GM12872 (cell line): Measurements from ENCODE around the gene BCL7B.

Experiments used
- CTCF ChIP-seq: IDR thresholded peaks from 3 replicates; pipeline ENCODE4 v1.5.1; 2011; ENCODE audit warnings: low read depth, mild to moderate bottlenecking, low read length, moderate library complexity; ENCODE audit not compliant: insufficient read depth

Gene BCL7B

GRCh38 chr7:73555411-73555982 lies 2.0 kb downstream of the BCL7B start:
- TF ChIP-seq CTCF, result no peak

DNA sequence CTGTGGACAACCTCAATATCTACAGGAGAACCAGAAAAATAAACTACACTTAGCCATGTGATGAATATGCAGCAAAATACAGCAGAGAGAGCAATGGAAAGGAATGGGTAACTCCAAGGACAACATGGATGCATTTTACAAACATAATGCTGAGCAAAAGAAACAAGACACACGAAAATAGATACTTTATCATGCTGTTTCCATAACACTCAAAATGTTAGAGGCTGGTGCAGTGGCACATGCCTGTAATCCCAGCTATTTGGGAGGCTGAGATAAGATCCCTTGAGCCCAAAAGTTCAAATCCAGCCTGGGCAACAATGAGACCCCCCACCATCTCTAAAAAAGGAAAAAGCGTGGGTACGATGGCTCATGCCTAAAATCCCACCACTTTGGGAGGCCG lies 8.3 kb downstream of the BCL7B start:
- TF ChIP-seq CTCF, result no peak

GRCh38 chr7:73547841-73548240 lies 9.6 kb downstream of the BCL7B start:
- no peak for TF ChIP-seq CTCF

DNA sequence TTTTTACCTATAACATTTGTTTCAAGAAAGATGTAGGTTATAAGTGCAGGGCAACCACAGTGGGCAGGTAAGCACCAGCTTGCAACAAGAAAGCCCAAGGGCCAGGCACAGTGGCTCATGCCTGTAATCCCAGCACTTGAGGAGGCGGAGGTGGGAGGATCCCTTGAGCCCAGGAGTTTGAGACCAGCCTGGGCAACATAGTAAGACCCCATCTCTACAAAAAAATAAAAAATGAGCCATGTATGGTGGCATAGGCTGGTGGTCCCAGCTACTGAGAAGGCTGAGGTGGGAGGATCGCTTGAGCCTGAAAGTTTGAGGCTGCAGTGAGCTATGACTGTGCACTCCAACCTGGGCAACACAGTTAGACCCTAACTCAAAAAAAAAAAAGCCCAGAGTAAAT lies 12.8 kb downstream of the BCL7B start:
- TF ChIP-seq CTCF, result no peak

DNA sequence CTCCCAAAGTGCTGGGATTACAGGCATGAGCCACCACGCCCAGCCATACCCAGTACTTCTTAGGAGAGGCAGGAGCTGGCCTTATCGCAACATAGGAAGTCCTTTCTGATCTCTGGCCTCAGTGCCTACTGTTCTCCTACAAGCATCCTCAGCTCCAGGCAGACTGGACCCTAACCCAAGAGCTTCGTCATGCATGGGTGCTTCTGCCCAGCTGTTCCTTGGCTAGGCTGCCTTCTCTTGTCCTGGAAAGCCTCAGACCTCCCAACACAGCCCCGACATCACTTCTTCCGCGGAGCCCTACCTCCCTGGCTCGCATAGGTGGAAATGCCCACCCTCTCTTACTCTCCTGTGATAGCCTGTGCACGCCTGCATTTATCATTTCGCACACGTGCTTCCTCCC lies 15.8 kb downstream of the BCL7B start:
- TF ChIP-seq CTCF, result no peak

DNA sequence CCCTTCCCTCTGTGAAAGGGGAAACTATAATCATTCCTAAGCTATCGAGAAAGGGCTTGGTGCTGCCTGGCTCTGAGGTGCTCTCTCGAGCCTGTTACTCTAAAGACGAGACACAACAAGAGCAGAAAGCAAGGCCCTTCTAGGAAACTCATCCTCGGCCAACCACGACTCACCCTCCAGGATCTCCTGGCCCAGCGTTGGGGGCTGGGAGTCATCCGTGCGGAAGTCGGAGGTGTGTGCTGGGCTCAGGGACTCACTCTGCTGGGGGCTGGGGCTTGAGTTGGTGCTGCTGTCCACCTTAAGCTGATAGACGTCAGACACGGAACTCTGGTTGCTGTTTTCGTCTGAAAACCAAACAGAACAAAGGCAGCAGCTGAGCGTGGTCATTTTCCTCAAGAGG lies 17.8 kb downstream of the BCL7B start:
- TF ChIP-seq CTCF, result no peak

DNA sequence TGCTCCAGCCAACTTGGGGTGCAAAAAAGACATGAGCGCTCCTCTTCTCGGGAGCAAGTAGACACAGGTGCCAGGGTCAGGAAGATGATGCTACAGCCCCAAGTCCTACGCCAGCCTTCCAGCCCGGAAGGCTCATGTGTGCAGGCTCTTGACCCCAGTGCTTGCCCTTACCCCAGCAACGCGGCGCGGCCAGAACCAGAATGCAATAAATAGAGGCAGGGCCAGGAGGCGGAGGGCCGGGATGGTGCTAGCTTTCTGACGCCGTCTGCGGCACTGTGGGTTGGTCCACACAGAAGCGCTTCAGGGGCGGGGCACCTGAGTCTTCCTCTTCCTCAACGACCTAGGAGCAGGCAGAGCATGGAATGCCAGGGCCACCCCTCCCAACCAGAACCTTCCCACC lies 20.4 kb downstream of the BCL7B start:
- TF ChIP-seq CTCF, result no peak
